Neural progenitor cell (in vitro differentiated cells): ENCODE data around the gene FARP1. TPM values are rescaled to one million over a fixed set of nuclear protein-coding genes. Genes with fewer than 3 reads are reported as not detected.

Experiments
- DNase-seq: peaks from one replicate; pipeline ENCODE4 v3.0.0-alpha.2; 2016; ENCODE audit warnings: low spot score
- H2AFZ ChIP-seq: fragments of 200-600 bp; sonication (generic); replicated peaks from 2 replicates; pipeline ENCODE4 v1.6.1; 2016; ENCODE audit warnings: antibody characterized with exemption
- H3F3A ChIP-seq: fragments of 200-600 bp; sonication (generic); 2 replicates; pipeline ENCODE4 v1.6.1; 2016; ENCODE audit warnings: antibody characterized with exemption, low read depth
- H3K27ac ChIP-seq: fragments of 200-600 bp; sonication (generic); 2 replicates; pipeline ENCODE4 v1.5.1; 2016; ENCODE audit warnings: mild to moderate bottlenecking
- H3K27me3 ChIP-seq: fragments of 200-600 bp; sonication (generic); 2 replicates; pipeline ENCODE4 v1.6.1; 2016; ENCODE audit warnings: mild to moderate bottlenecking, moderate library complexity
- H3K36me3 ChIP-seq: fragments of 200-600 bp; sonication (generic); 2 replicates; pipeline ENCODE4 v1.5.1; 2016
- H3K4me1 ChIP-seq: fragments of 200-600 bp; sonication (generic); 2 replicates; pipeline ENCODE4 v1.6.1; 2016; ENCODE audit warnings: mixed run types
- H3K4me2 ChIP-seq: fragments of 200-600 bp; sonication (generic); 2 replicates; pipeline ENCODE4 v1.6.1; 2016
- H3K4me3 ChIP-seq: fragments of 200-600 bp; sonication (generic); 2 replicates; pipeline ENCODE4 v1.5.1; 2016
- H3K79me2 ChIP-seq: fragments of 200-600 bp; sonication (generic); 2 replicates; pipeline ENCODE4 v1.6.1; 2016; ENCODE audit warnings: low read depth
- H3K9ac ChIP-seq: fragments of 200-600 bp; sonication (generic); 2 replicates; pipeline ENCODE4 v1.6.1; 2016
- H3K9me3 ChIP-seq: fragments of 200-600 bp; sonication (generic); 2 replicates; pipeline ENCODE4 v1.5.1; 2016; ENCODE audit warnings: low read depth
- H4K20me1 ChIP-seq: fragments of 200-600 bp; sonication (generic); 2 replicates; pipeline ENCODE4 v1.6.1; 2016; ENCODE audit warnings: low read depth
- H3K27ac Mint-ChIP-seq: 3 replicates; pipeline ENCODE4 v1.8.0; 2021; ENCODE audit warnings: mixed read lengths
- H3K27me3 Mint-ChIP-seq: 2 replicates; pipeline ENCODE4 v1.8.0; 2022; ENCODE audit warnings: low read depth, mild to moderate bottlenecking, inconsistent platforms, moderate library complexity, mixed read lengths; ENCODE audit not compliant: insufficient read depth
- H3K36me3 Mint-ChIP-seq: 3 replicates; pipeline ENCODE4 v1.8.0; 2021; ENCODE audit warnings: mixed read lengths
- H3K4me1 Mint-ChIP-seq: 3 replicates; pipeline ENCODE4 v1.8.0; 2021; ENCODE audit warnings: mixed read lengths
- H3K4me3 Mint-ChIP-seq: 3 replicates; pipeline ENCODE4 v1.8.0; 2021; ENCODE audit warnings: mild to moderate bottlenecking, moderate library complexity, mixed read lengths
- H3K9me3 Mint-ChIP-seq: 3 replicates; pipeline ENCODE4 v1.8.0; 2020; ENCODE audit warnings: mixed read lengths
- CTCF ChIP-seq: fragments of 200-600 bp; sonication (generic); IDR thresholded peaks from 2 replicates; pipeline ENCODE4 v1.5.1; 2017; ENCODE audit warnings: antibody characterized with exemption, mild to moderate bottlenecking
- EZH2 ChIP-seq: fragments of 200-600 bp; sonication (generic); IDR thresholded peaks from 2 replicates; pipeline ENCODE4 v1.6.1; 2017; ENCODE audit warnings: antibody characterized with exemption, mild to moderate bottlenecking, moderate library complexity
- EZH2phosphoT487 ChIP-seq: fragments of 200-600 bp; sonication (generic); IDR thresholded peaks from 2 replicates; pipeline ENCODE4 v1.6.1; 2017; ENCODE audit warnings: antibody characterized with exemption
- total RNA-seq: library from RNA; depleted of rRNA; stranded (reverse); fragments of >200 nt; gene quantifications from 2 replicates; pipeline ENCODE4 v1.2.3, GENCODE V29; 2015; ENCODE audit warnings: low replicate concordance

Gene FARP1
- total RNA-seq, 1 donor from 2014 or later = 78.0 TPM

- Histone ChIP-seq H3K27ac (peak overlapping the region; percentile 11), H3K9me3 (no peaks in the 10 kb centered on the region), H3K79me2 (peaks cover 45% of the 10 kb centered on the region), H3K4me3 (no peak overlapping the region), H2AFZ (no peak overlapping the region), H4K20me1 (peaks cover 25% of the 10 kb centered on the region), H3K36me3 (no peaks in the 10 kb centered on the region), H3K4me2 (peak overlapping the region; percentile 27), H3F3A (peaks cover 12% of the 10 kb centered on the region), H3K27me3 (no peaks in the 10 kb centered on the region), H3K9ac (no peak overlapping the region), H3K4me1 (peaks cover 26% of the 10 kb centered on the region)
- peaks cover 32% of the 10 kb centered on the region for H3K4me1 Mint-ChIP-seq
- no peak overlapping the region for H3K4me3 Mint-ChIP-seq
- H3K27ac Mint-ChIP-seq = no peak overlapping the region
- TF ChIP-seq CTCF (no peak), EZH2 (no peak)
- H3K36me3 Mint-ChIP-seq = peaks cover 13% of the 10 kb centered on the region
- H3K9me3 Mint-ChIP-seq = peaks cover 5% of the 10 kb centered on the region
- H3K27me3 Mint-ChIP-seq = no peaks in the 10 kb centered on the region
- no peak for DNase-seq
These were observed 166.9 kb downstream of the FARP1 start for GRCh38 chr13:98309569-98310335.

GRCh38 chr13:98310485-98311199 is 167.7 kb downstream of the FARP1 start:
- Histone ChIP-seq H4K20me1 (peaks cover 25% of the 10 kb centered on the region), H3K4me1 (peaks cover 35% of the 10 kb centered on the region), H3K27me3 (no peaks in the 10 kb centered on the region), H3K9ac (no peak overlapping the region), H3K4me3 (no peak overlapping the region), H3K27ac (no peak overlapping the region), H3K4me2 (peak overlapping the region; percentile 31), H2AFZ (no peak overlapping the region), H3K79me2 (peaks cover 42% of the 10 kb centered on the region), H3K36me3 (no peaks in the 10 kb centered on the region), H3F3A (peaks cover 12% of the 10 kb centered on the region), H3K9me3 (no peaks in the 10 kb centered on the region)
- Mint-ChIP-seq H3K27ac (no peak overlapping the region), H3K36me3 (peaks cover 12% of the 10 kb centered on the region), H3K27me3 (no peaks in the 10 kb centered on the region), H3K9me3 (peaks cover 3% of the 10 kb centered on the region), H3K4me3 (no peak overlapping the region), H3K4me1 (peaks cover 39% of the 10 kb centered on the region)
- no peak for TF ChIP-seq EZH2
- no peak for TF ChIP-seq EZH2phosphoT487
- TF ChIP-seq CTCF = no peak
- DNase-seq = no peak

GRCh38 chr13:98311200-98311548 is 168.3 kb downstream of the FARP1 start:
- H3K27me3 Mint-ChIP-seq = no peaks in the 10 kb centered on the region
- no peak overlapping the region for H3K4me3 ChIP-seq
- H3K27me3 ChIP-seq = no peaks in the 10 kb centered on the region
- H3K36me3 ChIP-seq = no peaks in the 10 kb centered on the region
- peaks cover 37% of the 10 kb centered on the region for H3K4me1 ChIP-seq
- no peak overlapping the region for H3K9ac ChIP-seq
- peaks cover 15% of the 10 kb centered on the region for H3K36me3 Mint-ChIP-seq
- no peaks in the 10 kb centered on the region for H3K9me3 Mint-ChIP-seq
- H3K4me3 Mint-ChIP-seq = no peak overlapping the region
- H3K27ac ChIP-seq = no peak overlapping the region
- H3K79me2 ChIP-seq = peaks cover 36% of the 10 kb centered on the region
- TF ChIP-seq EZH2phosphoT487 (no peak), EZH2 (no peak), CTCF (no peak)
- peaks cover 25% of the 10 kb centered on the region for H4K20me1 ChIP-seq
- peaks cover 45% of the 10 kb centered on the region for H3K4me1 Mint-ChIP-seq
- H3F3A ChIP-seq = peaks cover 12% of the 10 kb centered on the region
- H3K4me2 ChIP-seq = peak overlapping the region; percentile 31
- H2AFZ ChIP-seq = no peak overlapping the region
- no peak for DNase-seq
- no peaks in the 10 kb centered on the region for H3K9me3 ChIP-seq
- no peak overlapping the region for H3K27ac Mint-ChIP-seq
